Right renal pelvis (tissue), 4 donors: ENCODE data around the gene SNAP23. TPM values are rescaled to one million over a fixed set of nuclear protein-coding genes. Genes with fewer than 3 reads are reported as not detected.

Experiments used
- DNase-seq, 4 donors: peaks; one replicate each; pipeline ENCODE4 v3.0.0-alpha.2; 2013; ENCODE audit warnings: low read depth in 4 of 4, low spot score in 3 of 4, missing footprints in 1 of 4
- polyA plus RNA-seq, 4 donors: library from polyadenylated mRNA; unstranded; fragments of 120-200 nt; gene quantifications; one replicate each; pipeline ENCODE4 v1.2.1, GENCODE V29; 2013; ENCODE audit not compliant: insufficient read length in 4 of 4

Gene SNAP23
- polyA plus RNA-seq, 4 donors = 92.7 to 120 (median 113) TPM

- no peak for DNase-seq
Measured at GRCh38 chr15:42493679-42494078, 1.8 kb upstream of the SNAP23 start.

GRCh38 chr15:42494998-42495360, 455 bp upstream of the SNAP23 start:
- DNase-seq = peak in 1 of 4 donors; percentile 31

- no peak for DNase-seq
Measured at GRCh38 chr15:42498212-42499068, 3.0 kb downstream of the SNAP23 start.

DNA sequence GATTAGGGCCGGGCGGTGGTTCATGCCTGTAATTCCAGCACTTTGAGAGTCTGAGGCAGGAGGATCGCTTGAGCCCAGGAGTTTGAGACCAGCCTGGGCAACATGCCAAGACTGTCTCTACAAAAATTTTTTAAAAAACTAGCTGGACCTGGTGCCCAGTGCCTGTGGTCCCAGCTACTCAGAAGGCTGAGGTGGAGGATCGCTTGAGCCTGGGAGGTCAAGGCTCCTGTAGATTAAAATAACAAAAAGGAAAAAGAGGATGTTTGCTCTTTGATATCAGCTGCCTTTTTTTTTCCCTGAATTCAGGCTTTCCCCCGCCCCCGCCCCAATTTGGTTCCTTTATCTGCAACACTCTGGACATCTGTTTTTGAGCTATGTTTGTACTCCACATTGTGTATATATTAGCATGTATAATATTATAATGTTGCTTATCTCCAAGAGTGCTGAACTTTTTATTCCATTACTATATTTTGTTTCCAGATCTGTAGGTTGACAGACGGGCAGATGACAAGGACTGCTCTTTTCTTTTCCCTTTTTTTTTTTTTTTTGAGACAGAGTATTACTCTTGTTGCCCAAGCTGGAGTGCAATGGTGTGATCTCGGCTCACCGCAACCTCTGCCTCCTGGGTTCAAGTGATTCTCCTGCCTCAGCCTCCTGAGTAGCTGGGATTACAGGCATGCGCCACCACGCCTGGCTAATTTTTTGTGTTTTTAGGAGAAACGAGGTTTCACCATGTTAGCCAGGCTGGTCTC, 4.6 kb downstream of the SNAP23 start:
- no peak for DNase-seq

GRCh38 chr15:42502477-42502876, 7.0 kb downstream of the SNAP23 start:
- no peak for DNase-seq

DNA sequence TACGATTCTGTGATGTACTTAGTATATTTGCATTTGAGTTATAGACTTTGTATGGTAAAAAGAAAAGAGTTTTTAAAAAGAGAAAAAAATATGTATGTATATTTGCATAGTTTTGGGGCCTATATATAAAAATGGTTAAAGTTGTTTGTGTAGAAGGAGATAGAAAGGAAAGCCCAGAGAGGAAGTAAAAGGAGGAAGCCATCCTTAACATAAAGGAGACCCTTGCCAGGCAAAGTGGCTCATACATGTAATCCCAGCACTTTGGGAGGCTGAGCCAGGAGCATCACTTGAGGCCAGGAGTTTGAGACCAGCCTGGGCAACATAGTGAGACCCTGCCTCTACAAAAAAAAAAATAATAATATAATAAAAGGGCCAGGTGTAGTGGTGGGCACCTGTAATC, 8.4 kb downstream of the SNAP23 start:
- no peak for DNase-seq

GRCh38 chr15:42504631-42505030, 9.2 kb downstream of the SNAP23 start:
- DNase-seq = no peak

GRCh38 chr15:42507514-42507913, 12.1 kb downstream of the SNAP23 start:
- no peak for DNase-seq

- no peak for DNase-seq
Measured at GRCh38 chr15:42508263-42508690, 12.8 kb downstream of the SNAP23 start.

DNA sequence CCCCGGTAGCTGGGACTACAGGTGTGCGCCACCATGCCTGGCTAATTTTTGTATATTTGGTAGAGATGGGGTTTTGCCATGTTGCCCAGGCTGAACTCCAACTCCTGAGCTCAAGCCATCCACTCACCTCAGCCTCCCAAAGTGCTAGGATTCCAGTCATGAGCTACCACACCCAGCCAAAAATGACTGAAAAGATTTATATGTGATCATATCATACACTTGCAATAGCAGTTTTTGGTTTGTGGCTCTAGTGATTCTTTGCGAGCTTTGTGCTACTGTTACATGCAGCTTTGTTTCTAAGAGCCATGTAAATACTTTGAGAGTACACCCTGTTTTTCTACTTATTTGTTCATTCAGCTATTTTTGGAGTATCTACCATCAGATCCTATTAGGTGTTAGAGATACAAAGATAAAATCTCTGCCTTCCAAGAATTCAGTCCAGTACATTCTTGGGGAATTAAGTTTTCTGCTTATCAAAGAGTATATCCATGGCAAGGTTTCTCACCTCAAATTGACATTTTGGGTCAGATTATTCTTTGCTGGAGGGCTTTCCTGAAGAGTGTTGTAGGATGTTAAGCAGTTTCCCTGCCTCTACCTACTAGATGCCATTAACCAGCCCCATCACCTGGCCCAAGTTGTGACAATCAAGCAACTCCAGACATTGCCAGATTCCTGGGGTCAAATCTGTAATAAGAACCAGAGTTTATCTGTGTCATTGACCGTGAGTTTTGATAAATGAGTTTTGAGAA, 15.0 kb downstream of the SNAP23 start:
- DNase-seq = no peak

GRCh38 chr15:42511007-42511391, 15.6 kb downstream of the SNAP23 start:
- no peak for DNase-seq

DNA sequence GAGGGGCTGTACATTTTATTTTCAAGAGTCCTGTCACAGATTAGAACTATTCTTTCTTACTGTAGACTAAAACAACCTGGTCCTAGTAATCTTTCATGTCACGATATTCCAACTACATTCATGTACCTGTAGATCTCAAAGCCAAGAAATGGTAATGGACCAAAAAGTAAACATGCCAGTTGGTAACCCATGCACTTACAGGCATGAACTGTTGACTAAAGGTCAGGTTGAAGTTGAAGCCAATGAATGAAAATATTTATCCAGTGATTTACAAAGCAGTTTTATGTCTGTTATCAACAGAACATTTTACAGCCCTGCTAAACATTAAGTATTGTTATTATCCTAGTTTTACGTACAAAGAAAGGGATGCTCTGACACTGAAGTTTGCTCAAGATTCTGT, 27.9 kb downstream of the SNAP23 start:
- no peak for DNase-seq

DNA sequence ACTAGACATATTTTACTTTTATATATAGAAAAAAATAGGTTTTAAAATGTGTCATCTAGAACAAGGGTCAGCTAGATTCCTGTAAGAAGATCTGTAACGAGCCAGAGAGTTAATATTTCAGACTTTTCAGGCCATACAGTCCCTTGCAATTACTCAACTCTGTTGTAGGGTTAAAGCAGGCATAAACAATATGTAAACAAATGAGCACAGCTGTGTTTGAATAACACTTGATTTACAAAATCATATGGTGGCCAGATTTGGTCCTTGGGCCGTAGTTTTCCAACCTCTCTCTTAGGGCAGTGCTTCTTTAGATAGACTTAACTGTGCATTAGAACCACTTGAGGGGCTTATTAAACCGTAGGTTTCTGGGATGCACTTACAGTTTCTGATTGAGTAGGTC, 33.5 kb downstream of the SNAP23 start:
- no peak for DNase-seq

GRCh38 chr15:42533246-42533645, 37.8 kb downstream of the SNAP23 start:
- DNase-seq = no peak

- DNase-seq = no peak
Measured at GRCh38 chr15:42544853-42545629, 49.6 kb downstream of the SNAP23 start.

DNA sequence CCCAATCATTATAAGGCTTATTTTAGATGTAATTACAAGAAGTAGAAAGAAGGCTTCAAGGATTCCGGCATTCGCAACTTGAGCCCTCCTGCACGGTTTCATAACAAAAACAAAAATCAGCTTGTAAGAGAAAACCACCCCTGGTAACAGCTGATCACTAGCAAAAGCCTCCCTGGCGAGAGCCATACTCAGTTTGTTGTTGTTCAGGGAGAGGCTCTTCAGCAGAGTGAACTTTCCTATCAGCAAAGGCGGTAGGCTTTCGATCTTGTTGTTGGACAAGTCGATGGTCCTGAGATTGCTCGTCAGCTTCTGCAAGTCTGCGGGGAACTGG, 52.4 kb downstream of the SNAP23 start:
- no peak for DNase-seq

GRCh38 chr15:42548249-42549031, 53.0 kb downstream of the SNAP23 start, which contains the start of the genes HAUS2 and LRRC57:
Gene HAUS2, plus strand, starts transcription at chr15:42548838. Its CDS starts 35 bp downstream, at chr15:42548873.
Gene LRRC57, minus strand, starts transcription at chr15:42548793. Its CDS starts 359 bp downstream, at chr15:42548434.
- DNase-seq = peak; percentile 73 to 90 (median 78)

- peak in 1 of 4 donors; percentile 23 for DNase-seq
Measured at GRCh38 chr15:42549032-42549491, 53.6 kb downstream of the SNAP23 start.

GRCh38 chr15:42549741-42550392, 54.4 kb downstream of the SNAP23 start:
- DNase-seq = no peak
